ENCODE measurements around the gene RPLP2.

The RPLP2 gene

DNA sequence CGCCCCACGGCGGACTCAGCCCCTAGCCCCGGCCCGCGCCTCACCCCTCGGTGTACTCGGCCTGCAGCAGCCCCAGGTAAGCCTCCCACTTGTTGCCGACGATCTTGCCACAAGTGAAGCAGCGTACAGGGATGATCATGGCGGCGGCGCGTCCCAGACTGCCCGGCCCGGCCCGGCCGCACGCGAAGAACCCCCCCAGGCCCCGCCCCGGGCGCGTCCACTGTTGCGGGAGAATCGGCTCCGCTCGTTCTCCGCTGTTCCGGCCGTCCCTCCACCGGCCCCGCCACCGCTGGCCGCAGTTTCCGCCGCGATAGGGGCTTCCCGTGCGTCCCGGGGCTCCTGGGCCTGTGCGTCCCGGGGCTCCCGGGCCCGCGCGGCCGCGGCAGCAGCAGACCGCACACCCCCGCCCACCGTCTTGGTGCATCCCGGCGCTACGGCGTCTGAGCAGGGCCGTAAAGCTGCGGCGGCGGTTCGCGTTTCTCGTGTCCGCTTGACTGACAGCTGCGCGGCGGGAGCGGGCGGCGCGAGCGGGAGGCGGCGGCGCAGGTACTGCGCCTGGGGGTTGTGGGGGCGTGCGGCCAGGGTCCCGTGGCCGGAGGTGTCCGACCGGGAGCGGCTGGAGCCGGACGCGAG lies 32.7 kb downstream of the RPLP2 start, which contains the start of the genes POLR2L and TSPAN4:
POLR2L (minus strand) TSS at position 160 of the 633 bp plus-strand sequence; CDS start at position 139, 21 bp downstream.
TSPAN4 (plus strand) TSS at position 483 of the 633 bp plus-strand sequence. CDS start 7,453 bp downstream, outside the sequence.
- in situ Hi-C loops (cut with HindIII; ENCODE audit: low pct_ligation_motif_present, low pct_unique_long_range_greater_than_20kb, low sequenced_read_pairs): no loop called here
- DNase-seq: peak; percentile 85

DNA sequence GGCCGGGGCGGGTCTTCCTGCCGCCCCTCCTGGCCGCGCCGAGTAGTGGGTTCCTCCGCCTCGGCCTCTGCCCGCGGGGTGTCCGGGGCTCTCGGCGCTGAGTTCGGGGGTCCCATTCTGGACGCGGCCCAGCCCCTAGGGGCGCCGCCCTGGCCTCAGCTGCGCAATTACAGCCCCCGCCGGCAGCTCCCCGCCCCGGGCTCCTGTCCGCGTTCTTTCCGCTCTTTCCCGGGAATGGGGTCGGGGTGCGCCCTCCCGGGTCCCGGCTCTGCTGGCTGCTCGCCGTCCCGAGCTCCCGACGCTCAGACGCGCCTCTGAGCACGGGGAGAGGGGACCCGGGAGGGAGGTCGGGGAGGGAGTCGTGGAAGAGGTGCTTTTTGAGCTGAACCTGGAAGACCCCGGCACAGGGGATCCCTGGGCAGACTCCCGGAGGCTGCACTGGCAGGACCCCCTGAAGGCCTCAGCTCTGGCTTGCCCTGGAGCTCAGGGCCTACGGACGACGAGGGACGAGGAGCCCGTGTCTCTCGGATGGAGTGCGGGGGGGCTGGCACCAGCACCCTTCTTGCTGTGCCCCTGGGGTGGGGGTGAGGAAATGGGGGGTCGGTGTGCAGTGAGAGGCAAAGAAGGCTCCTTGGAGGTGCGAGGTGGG lies 33.4 kb downstream of the RPLP2 start:
- no peak for DNase-seq
- in situ Hi-C loops (cut with HindIII; ENCODE audit: low pct_ligation_motif_present, low pct_unique_long_range_greater_than_20kb, low sequenced_read_pairs): no loop called here

DNA sequence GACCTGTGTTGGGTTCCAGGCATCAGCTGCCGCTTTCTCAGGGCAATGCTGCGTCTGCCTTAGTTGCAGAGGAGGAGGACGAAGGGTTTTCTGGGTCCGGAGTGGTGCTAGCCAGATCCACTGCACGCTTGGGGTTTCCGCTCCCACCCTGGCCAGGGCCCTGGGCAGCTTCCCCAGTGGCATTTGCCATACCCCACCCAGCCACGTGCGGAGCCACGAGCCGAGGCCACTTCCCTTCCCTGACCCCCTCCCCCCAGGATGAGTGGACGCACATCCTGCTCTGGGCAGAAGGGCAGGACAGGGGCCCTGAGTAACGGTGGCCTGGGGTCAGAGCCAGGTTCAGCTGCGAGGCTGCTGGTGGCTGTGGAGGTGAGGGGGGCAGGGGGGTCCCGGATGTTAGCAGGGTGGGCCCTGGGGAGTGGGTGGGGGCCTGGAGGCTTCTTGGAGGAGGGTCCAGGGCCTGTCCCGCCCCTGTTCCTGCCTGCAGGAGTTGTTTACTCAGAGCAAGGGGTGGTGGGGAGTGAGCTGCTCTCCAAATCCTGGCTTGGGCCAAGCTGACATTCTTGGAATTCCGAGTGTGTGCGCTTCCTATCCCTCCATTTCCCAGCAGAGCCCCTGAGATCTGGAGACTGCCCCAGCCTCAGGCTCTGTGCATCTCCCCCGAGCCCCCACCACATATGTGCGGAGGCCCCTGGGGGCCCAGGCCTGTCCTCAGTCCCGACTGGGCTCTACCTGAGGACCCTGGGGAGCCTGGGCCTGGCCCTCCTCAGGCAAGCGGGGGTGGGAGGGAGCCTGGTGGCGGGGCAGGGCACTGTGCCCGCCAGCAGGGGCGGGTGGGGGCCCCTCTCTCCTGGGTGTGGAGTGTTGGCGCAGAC lies 34.3 kb downstream of the RPLP2 start:
- peak; percentile 94 for DNase-seq
- in situ Hi-C loops (cut with HindIII; ENCODE audit: low pct_ligation_motif_present, low pct_unique_long_range_greater_than_20kb, low sequenced_read_pairs): no loop called here

DNA sequence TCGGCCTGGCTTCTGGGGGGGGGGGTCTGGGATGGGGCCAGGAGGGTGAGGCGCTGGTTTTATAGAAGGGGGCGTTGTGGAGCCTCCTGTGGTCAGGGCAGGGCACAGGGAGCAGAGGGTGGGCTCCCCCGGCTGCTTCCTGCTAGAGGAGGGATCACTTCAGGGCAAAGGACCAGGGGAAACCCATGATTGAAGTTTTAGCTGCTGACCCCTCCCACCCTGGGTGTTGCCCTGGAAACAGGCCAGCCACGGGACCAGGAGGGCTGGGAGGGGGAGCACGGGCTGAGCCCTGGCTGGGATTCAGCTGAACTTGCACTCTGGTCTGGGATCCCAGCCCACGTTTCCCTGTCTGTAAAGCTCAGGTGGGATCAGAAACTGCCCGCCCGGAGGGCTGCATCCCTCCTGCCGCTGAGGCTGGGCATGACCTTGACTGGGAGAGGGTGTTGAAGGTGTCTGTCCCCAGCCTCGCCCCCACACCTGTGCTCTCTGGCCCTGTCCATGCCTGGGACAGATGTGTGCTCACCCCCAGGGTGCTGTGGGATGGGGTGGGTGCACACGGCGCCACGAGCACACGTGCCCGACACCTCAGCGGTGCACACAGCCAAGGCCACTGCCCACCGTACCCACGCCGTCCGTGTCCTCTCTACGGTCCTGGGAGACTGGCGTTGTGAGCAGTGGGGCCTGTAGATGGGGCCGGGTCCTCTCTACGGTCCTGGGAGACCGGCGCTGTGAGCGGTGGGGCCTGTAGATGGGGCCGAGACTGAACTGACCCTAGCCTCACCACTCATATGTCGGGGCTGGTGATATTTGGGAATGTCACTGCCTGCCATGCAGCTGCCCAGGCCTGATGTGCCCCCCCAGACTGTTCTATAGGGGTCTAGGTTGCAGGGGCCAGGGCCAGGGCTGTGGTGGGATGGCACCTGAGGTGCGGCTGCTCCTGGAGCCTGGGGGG lies 35.2 kb downstream of the RPLP2 start:
- in situ Hi-C loops (cut with HindIII; ENCODE audit: low pct_ligation_motif_present, low pct_unique_long_range_greater_than_20kb, low sequenced_read_pairs): no loop called here
- peak; percentile 83 for DNase-seq

DNA sequence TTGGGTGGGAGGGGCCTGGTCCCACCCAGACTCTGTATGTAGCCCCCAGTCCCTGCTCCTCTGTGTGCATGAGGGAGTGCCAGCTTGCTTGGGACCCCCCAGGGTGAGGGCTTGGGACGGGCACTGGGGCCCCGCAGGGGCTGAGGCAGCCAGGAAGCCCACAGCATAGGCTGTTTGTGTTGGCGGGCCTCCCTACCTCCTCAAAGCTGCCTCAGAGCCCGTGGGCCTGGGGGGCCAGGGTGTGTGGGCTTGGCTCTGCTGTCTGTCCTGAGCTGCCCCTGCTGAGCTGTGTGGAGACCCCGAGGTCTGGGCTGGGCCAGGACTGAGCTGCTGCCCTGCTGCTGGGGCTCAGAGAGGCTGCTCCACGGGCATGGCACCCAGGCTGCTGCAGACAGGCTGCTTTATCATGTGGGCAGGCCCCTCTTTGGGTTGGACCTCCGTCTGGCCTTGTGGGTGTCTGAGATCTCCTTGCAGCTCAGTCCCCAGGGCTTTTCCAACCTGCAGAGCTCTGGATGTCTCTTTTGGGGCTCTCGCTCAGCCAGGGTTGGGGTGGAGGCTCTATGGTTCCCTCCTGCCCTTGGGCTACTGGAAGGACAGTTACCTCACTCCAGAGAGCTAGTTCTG lies 36.2 kb downstream of the RPLP2 start:
- no peak for DNase-seq
- in situ Hi-C loops (cut with HindIII; ENCODE audit: low pct_ligation_motif_present, low pct_unique_long_range_greater_than_20kb, low sequenced_read_pairs): no loop called here

DNA sequence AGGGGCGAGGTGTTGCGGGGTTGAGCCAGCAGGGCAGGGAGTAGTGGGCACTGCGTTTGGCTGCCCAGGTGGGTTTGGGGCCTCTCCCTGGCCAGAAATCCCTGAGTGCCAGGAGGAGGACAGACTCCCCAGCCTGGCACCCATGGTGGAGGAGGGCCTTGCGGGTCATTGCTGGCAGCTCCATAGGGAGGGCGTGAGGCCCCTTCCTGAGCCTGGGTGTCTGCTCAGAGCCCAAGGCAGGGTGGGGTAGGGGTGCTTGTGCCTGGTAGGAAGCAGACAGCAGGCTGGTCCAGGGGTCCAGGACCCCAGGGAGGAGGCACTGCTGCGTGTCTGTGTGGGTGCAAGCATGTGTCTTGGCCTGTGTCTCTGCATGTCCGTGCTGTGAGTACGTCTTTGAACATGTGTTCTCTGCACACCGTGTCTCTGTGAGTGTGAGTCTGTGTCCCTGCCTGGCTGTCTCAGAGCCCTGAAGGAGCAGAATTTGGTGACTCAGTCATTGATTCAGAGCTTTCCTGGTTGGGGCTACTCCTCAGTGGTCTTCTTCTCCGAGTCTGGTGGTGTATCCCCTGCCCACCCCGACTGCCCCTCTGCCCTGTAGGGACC lies 36.8 kb downstream of the RPLP2 start:
- in situ Hi-C loops (cut with HindIII; ENCODE audit: low pct_ligation_motif_present, low pct_unique_long_range_greater_than_20kb, low sequenced_read_pairs): no loop called here
- DNase-seq: no peak

DNA sequence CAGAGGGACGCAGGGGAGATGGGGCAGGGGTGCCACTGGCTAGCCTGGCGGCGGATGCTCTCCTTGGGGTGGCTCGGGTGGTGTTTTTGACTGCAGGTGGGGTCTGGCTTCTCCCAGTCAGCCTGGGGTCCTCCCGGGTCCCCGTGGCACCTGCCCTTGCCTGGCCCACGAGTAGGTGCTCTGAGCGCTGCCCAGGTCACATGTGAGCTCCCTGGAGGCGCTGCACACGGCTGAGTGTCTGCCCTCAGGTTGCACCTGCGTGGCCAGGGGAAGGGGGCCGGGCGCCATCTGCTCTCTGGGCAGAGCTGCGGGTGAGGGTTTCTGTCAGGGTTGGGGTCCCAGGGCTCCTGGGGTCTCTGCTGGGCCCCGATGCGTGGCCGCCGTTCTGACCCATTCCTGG lies 38.1 kb downstream of the RPLP2 start:
- in situ Hi-C loops (cut with HindIII; ENCODE audit: low pct_ligation_motif_present, low pct_unique_long_range_greater_than_20kb, low sequenced_read_pairs): no loop called here
- DNase-seq: no peak

DNA sequence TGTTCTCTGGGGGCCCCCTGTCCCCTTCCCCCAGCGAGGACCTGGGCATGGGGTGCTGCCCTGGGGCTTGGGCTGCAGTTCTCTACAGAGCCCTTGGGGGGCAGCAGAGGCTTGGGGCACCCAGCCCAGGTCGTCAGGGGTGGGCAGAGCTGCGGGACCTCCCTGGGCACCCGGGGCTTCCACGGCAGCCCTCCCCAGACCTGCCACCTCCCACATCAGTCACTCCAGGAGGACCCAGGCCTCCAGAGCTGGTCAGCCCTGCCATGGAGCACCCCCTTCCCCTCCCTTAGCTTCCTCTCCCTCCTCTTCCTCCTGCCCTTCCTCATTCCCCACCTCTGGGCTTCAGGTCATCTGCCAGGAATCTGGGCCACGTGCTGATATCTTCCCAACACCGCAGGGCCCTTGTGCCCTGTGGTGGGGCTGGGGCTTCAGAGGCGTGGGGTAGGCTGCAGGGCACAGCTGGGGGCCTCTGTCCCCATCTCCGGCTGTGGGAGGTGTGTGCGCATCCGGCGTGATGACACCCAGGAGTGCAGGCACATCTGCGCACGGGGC lies 38.7 kb downstream of the RPLP2 start:
- no peak for DNase-seq
- in situ Hi-C loops (cut with HindIII; ENCODE audit: low pct_ligation_motif_present, low pct_unique_long_range_greater_than_20kb, low sequenced_read_pairs): no loop called here

DNA sequence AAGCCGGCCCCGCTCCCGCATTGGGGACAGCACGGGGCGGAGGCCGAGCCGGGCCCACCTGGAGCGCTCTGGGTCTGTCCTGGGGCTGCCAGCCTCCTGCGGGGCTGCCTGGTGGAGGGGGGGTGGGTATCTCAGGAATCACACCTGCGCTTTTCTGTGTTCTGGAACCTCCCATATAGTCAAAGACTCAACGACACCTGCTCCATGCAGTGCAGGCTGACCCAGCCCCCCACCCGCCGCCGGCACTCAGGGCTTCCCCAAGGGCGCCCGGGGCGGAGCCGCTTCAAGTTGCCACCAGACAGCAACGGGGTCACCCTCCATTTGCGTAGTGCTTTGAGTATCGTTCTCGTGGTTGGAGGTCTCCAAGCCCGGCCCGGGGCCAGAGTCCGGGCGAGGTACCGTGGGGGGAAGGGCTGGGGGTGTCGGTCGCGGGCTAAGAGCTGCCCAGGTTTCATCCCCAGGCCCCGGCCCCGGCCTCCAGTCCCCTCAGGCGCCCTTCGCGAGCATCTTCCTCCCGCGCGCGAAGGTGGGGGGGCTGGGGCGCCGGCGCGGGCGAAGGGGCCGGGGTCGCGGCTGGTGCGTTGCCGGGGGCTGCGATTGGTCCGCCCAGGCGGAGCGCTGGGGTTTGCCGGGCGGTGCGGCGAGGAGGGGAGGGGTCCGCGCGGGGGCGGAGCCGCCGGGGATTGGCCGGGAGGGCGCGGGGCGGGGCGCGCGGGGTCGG lies 39.5 kb downstream of the RPLP2 start:
- DNase-seq: no peak
- in situ Hi-C loops (cut with HindIII; ENCODE audit: low pct_ligation_motif_present, low pct_unique_long_range_greater_than_20kb, low sequenced_read_pairs): no loop called here

DNA sequence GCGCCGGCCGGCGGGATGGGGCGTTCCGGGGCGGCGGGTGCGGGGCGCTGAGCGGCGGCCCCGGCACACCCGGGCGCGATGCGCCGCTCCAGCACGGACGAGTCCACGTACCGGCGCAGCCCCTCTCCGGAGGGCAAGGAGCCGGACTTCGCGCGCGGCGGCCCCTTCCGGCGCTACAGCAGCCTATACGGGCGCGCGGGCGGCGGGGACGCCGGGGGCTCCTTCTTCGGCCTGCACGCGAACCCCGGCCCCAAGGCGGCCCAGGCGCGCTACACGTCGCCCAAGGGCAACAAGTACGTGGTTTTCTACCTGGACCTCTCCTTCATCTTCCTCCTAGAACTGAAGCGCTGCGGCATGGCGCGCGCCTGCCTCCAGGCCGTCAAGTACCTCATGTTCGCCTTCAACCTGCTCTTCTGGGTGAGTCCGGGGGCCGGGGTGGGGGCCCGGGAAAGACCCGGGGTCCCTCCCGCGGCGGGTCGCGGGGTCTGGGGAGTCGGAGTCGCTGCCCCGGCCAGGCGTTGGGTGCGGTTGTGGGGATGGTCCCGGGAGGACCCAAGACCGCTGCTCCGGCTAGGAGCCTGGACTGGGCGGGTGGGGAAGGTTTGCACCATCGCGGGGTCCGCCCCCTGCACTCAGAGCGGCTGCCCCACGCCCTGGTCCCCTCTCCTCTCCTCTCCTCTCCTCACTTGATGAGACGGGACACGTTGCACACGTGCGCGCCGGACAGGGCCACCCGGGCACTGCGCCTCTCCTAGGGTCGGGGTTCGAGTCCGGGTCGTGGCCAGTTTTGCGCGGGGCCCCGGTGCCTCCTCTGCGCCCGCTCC lies 40.4 kb downstream of the RPLP2 start:
- in situ Hi-C loops (cut with HindIII; ENCODE audit: low pct_ligation_motif_present, low pct_unique_long_range_greater_than_20kb, low sequenced_read_pairs): no loop called here
- no peak for DNase-seq

DNA sequence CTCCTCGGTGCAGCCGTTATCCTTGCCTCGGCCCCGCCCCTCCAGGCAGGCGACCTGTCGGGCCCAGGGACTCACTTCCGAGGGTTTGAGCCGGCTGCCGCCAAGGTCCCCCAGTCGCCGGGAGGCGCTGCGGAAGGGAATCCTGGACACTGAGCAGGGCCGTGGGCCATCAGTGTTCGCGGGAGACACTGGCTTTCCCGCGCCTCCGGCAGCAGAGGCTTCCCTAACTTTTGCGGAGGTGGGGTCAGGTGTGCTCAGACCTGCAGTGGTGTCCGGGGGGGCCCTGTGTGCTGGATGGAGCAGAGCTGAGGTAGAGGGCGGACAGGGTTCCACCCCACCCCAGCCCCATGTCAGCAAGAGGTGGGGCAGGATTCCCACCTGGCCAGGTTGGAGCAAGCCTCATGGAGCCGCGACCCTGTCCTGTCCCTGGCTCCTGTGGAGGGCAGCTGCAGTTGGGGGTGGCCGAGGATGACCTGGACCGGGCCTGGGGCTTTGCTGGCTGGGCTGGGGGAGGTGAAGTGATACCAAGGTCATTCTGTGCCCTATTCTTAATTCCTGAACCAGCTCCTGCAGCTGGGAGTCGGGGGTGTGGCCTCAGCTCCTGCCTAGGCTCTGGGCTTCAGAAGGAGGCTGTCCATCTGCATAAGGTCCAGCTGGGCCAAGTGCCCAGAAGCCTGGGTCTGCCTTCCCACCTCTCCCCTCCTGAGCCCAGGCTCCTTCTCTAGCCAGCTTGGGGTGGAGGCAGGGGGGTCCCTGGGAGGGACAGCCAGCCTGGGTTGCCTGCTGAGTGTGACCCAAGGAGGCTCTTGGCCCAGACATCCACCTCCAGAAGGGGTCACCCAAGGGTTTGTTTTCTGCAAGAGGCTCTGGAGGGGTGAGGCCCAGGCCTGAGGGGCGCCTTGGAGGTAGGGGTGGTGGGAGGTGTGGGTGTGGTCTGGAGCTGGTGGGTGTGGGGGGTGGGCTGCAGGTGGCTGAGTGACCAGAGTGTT lies 41.3 kb downstream of the RPLP2 start:
- DNase-seq: no peak
- in situ Hi-C loops (cut with HindIII; ENCODE audit: low pct_ligation_motif_present, low pct_unique_long_range_greater_than_20kb, low sequenced_read_pairs): no loop called here

DNA sequence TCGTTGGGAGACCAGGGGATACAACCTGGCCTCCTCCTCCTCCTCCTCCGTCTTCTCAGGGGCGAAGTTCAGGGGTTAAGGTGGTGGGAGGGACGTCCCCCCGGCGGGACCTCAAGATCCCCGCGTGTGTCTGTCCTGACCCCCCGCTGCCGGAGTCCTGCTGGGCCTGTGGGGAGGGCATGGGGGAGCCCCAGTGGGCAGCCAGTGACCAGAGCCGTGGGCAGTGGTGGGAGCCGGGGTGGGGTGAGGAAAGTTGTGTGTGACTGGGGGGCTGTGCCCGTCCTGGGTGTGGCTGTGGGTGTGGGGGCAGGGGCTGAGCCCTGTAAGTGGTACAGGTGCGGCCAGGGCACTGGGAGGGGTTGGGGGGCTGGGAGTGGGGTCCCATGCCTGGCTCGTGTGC lies 43.0 kb downstream of the RPLP2 start:
- in situ Hi-C loops (cut with HindIII; ENCODE audit: low pct_ligation_motif_present, low pct_unique_long_range_greater_than_20kb, low sequenced_read_pairs): no loop called here
- DNase-seq: no peak

DNA sequence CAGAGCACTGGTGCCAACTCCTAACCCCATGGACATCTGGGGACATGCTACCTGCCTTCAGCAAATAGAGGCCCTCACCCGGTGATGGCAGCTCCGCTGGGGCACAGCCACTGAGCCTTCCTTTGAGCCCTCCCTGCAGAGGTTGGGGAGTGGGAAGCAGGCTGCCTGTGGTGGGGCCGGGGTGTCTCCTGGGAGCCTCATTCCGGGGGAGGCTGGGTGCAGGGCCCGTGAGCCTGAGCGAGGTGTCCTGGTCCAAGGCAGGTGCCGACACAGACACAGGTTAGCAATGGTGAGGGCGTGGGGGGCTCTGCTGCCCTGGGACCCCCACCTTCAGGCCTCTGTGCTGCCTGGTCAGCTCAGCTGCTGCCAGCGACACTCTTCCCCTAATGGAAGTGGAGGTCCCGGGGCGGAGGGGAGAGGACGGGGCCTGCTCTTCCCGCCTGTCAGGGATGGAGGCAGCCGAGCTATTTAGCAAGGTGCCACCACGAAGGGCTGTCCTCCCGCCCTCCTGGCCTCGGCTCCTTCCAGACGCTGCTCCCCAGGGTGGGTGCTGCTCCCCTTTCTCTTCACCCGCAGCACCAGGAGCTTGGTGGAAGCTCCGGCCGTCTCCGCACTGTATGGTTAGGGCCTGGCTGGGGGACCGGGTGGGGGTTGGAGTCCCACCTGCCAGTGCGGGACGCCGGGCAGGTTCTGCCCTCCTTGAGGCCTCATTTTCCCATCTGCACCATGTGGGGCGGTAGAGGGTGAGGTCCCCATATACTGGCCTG lies 44.1 kb downstream of the RPLP2 start:
- in situ Hi-C loops (cut with HindIII; ENCODE audit: low pct_ligation_motif_present, low pct_unique_long_range_greater_than_20kb, low sequenced_read_pairs): no loop called here
- DNase-seq: no peak

DNA sequence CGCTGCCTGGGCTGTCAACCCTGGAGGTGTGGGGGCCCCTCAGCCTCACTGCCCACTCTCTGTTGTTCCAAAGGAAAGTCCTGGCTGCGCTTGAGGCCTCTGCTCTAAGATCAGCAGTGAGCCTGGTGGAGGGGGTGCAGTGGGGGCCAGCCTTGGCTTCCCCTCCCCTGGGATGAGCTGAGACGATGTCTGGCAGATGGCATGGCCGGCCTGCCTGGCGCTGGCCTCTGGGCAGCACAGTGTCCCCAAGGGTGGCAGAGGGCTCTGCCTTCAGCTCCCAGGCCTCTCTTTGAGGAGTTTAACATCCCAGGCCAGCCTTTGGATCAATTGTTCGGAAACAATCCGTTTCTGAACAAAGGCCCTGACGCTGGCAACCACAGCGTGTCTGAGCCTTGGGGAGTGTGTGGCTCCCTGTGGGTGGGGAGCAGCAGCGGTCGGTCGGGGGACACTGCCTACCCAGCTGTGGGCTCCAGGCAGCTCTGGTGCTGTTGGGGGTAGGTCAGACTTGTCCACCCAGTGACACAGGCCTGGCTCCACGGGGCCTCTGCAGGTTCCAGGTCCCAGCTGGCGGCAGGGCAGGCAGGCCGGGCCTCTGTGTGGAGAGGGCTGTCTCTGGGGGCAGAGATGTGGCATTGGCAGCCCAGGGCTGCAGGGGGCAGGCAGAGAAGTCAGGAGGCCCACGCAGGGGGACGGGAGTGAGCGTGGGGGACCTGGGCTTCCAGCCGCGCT lies 45.0 kb downstream of the RPLP2 start:
- in situ Hi-C loops (cut with HindIII; ENCODE audit: low pct_ligation_motif_present, low pct_unique_long_range_greater_than_20kb, low sequenced_read_pairs): no loop called here
- no peak for DNase-seq

Data from ACHN (cell line).